Astrocyte (in vitro differentiated cells and primary cell): ENCODE data around the gene ZFP37. TPM values are rescaled to one million over a fixed set of nuclear protein-coding genes. Genes with fewer than 3 reads are reported as not detected.

ENCODE experiments used
- DNase-seq: peaks from one replicate; pipeline ENCODE4 v3.0.0-alpha.2; 2010; ENCODE audit warnings: low read depth
- FAIRE-seq: peaks from 2 replicates; lab custom pipeline; 2011; peaks lifted over from hg19 to GRCh38; lab: Jason Lieb, UNC
- H2AFZ ChIP-seq: 2 replicates; pipeline ENCODE4 v1.6.0; 2012; ENCODE audit warnings: low read depth, low read length, inconsistent platforms
- H3K27ac ChIP-seq: 2 replicates; pipeline ENCODE4 v1.5.1; 2011; ENCODE audit warnings: low read depth, low read length, inconsistent platforms
- H3K27me3 ChIP-seq: 2 replicates; pipeline ENCODE4 v1.6.0; 2011; ENCODE audit warnings: low read length, inconsistent platforms; ENCODE audit not compliant: insufficient read depth
- H3K36me3 ChIP-seq: 2 replicates; pipeline ENCODE4 v1.5.1; 2011; ENCODE audit warnings: low read length, inconsistent platforms; ENCODE audit not compliant: insufficient read depth
- H3K4me1 ChIP-seq: 2 replicates; pipeline ENCODE4 v1.5.1; 2011; ENCODE audit warnings: low read length, inconsistent platforms; ENCODE audit not compliant: insufficient read depth
- H3K4me2 ChIP-seq: 2 replicates; pipeline ENCODE4 v1.6.0; 2012; ENCODE audit warnings: low read length, inconsistent platforms
- H3K4me3 ChIP-seq: 2 replicates; pipeline ENCODE4 v1.5.1; 2011; ENCODE audit warnings: low read depth, mild to moderate bottlenecking, low read length, inconsistent platforms; ENCODE audit not compliant: insufficient read depth
- H3K79me2 ChIP-seq: 2 replicates; pipeline ENCODE4 v1.6.0; 2012; ENCODE audit warnings: mild to moderate bottlenecking, low read length, inconsistent platforms; ENCODE audit not compliant: insufficient read depth
- H3K9ac ChIP-seq: 2 replicates; pipeline ENCODE4 v1.6.0; 2012; ENCODE audit warnings: mild to moderate bottlenecking, low read length, inconsistent platforms
- H3K9me3 ChIP-seq: 2 replicates; pipeline ENCODE4 v1.5.1; 2012; ENCODE audit warnings: low read depth, mild to moderate bottlenecking, low read length, inconsistent platforms; ENCODE audit not compliant: insufficient read depth
- H4K20me1 ChIP-seq: 2 replicates; pipeline ENCODE4 v1.6.0; 2012; ENCODE audit warnings: low read length, inconsistent platforms; ENCODE audit not compliant: insufficient read depth
- H3K27ac Mint-ChIP-seq: one replicate; pipeline ENCODE4 v1.8.0; 2021; ENCODE audit warnings: mild to moderate bottlenecking, mixed read lengths; ENCODE audit not compliant: unreplicated experiment
- H3K27me3 Mint-ChIP-seq: one replicate; pipeline ENCODE4 v1.8.0; 2021; ENCODE audit warnings: low read depth, mixed read lengths; ENCODE audit not compliant: unreplicated experiment
- H3K36me3 Mint-ChIP-seq: one replicate; pipeline ENCODE4 v1.8.0; 2021; ENCODE audit warnings: low read depth, mixed read lengths; ENCODE audit not compliant: unreplicated experiment
- H3K4me1 Mint-ChIP-seq: one replicate; pipeline ENCODE4 v1.8.0; 2021; ENCODE audit warnings: low read depth, mixed read lengths; ENCODE audit not compliant: unreplicated experiment
- H3K4me3 Mint-ChIP-seq: one replicate; pipeline ENCODE4 v1.8.0; 2021; ENCODE audit warnings: mild to moderate bottlenecking, moderate library complexity, mixed read lengths; ENCODE audit not compliant: unreplicated experiment
- H3K9me3 Mint-ChIP-seq: one replicate; pipeline ENCODE4 v1.8.0; 2021; ENCODE audit warnings: mild to moderate bottlenecking, mixed read lengths; ENCODE audit not compliant: unreplicated experiment
- CTCF ChIP-seq: IDR thresholded peaks from 2 replicates; pipeline ENCODE4 v1.5.1; 2011; ENCODE audit warnings: low read depth, mild to moderate bottlenecking, inconsistent platforms, low read length, moderate library complexity; ENCODE audit not compliant: insufficient read depth
- EZH2 ChIP-seq: IDR thresholded peaks from 2 replicates; pipeline ENCODE4 v1.6.1; 2012; ENCODE audit warnings: mild to moderate bottlenecking, low read length, inconsistent platforms; ENCODE audit not compliant: insufficient read depth
- total RNA-seq: library from RNA; stranded (reverse); gene quantifications from 2 replicates; pipeline ENCODE4 v1.2.1, GENCODE V29; 2021

ZFP37 gene
- total RNA-seq, 1 donor from 2014 or later, result 1.5 TPM

GRCh38 chr9:113026200-113026599, 30.3 kb downstream of the ZFP37 start:
- H3K79me2 ChIP-seq, result no peaks in the 10 kb centered on the region
- H3K9me3 ChIP-seq, result peaks cover 14% of the 10 kb centered on the region
- DNase-seq (no peak), FAIRE-seq (no peak)
- H3K27ac ChIP-seq, result no peak overlapping the region
- H3K27ac Mint-ChIP-seq, result no peak overlapping the region
- no peaks in the 10 kb centered on the region for H3K4me1 Mint-ChIP-seq
- H3K9ac ChIP-seq, result no peak overlapping the region
- no peaks in the 10 kb centered on the region for H3K27me3 Mint-ChIP-seq
- H3K4me2 ChIP-seq, result no peak overlapping the region
- H3K4me1 ChIP-seq, result no peaks in the 10 kb centered on the region
- peaks cover 16% of the 10 kb centered on the region for H3K9me3 Mint-ChIP-seq
- no peak overlapping the region for H3K4me3 ChIP-seq
- H3K27me3 ChIP-seq, result no peaks in the 10 kb centered on the region
- H4K20me1 ChIP-seq, result no peaks in the 10 kb centered on the region
- no peak overlapping the region for H3K4me3 Mint-ChIP-seq
- no peaks in the 10 kb centered on the region for H3K36me3 ChIP-seq
- no peaks in the 10 kb centered on the region for H3K36me3 Mint-ChIP-seq
- no peak overlapping the region for H2AFZ ChIP-seq
- TF ChIP-seq EZH2, result no peak
- no peak for TF ChIP-seq CTCF

- H3K36me3 Mint-ChIP-seq, result no peaks in the 10 kb centered on the region
- Histone ChIP-seq H3K9ac (no peak overlapping the region), H3K79me2 (no peaks in the 10 kb centered on the region), H3K9me3 (no peaks in the 10 kb centered on the region), H3K4me3 (no peak overlapping the region), H4K20me1 (no peaks in the 10 kb centered on the region), H3K4me1 (no peaks in the 10 kb centered on the region), H3K27ac (no peak overlapping the region), H3K27me3 (no peaks in the 10 kb centered on the region), H3K36me3 (no peaks in the 10 kb centered on the region), H3K4me2 (no peak overlapping the region), H2AFZ (no peak overlapping the region)
- FAIRE-seq (no peak), DNase-seq (no peak)
- H3K27ac Mint-ChIP-seq, result no peak overlapping the region
- no peak for TF ChIP-seq CTCF
- no peak for TF ChIP-seq EZH2
- H3K4me1 Mint-ChIP-seq, result no peaks in the 10 kb centered on the region
- H3K9me3 Mint-ChIP-seq, result peaks cover 30% of the 10 kb centered on the region
- H3K27me3 Mint-ChIP-seq, result no peaks in the 10 kb centered on the region
- H3K4me3 Mint-ChIP-seq, result no peak overlapping the region
Measured at GRCh38 chr9:113018247-113018646, 38.3 kb downstream of the ZFP37 start.

GRCh38 chr9:113012492-113012891, 44.0 kb downstream of the ZFP37 start:
- Mint-ChIP-seq H3K4me3 (peak overlapping the region; percentile 87), H3K36me3 (peaks cover 6% of the 10 kb centered on the region), H3K27ac (no peak overlapping the region), H3K9me3 (peaks cover 29% of the 10 kb centered on the region), H3K4me1 (no peaks in the 10 kb centered on the region), H3K27me3 (no peaks in the 10 kb centered on the region)
- Histone ChIP-seq H4K20me1 (no peaks in the 10 kb centered on the region), H3K9ac (no peak overlapping the region), H3K27me3 (no peaks in the 10 kb centered on the region), H3K4me1 (no peaks in the 10 kb centered on the region), H3K79me2 (no peaks in the 10 kb centered on the region), H3K36me3 (no peaks in the 10 kb centered on the region), H3K9me3 (peaks cover under 1% of the 10 kb centered on the region), H2AFZ (no peak overlapping the region), H3K27ac (no peak overlapping the region), H3K4me3 (peak overlapping the region; percentile 60), H3K4me2 (peak overlapping the region; percentile 78)
- no peak for TF ChIP-seq EZH2
- no peak for TF ChIP-seq CTCF
- FAIRE-seq, result no peak
- no peak for DNase-seq
